Cardiac septum (tissue), 1 donor: Measurements from ENCODE around the gene ECI1. TPM values are rescaled to one million over a fixed set of nuclear protein-coding genes. Genes with fewer than 3 reads are reported as not detected.
"Not testable (repeated sequence)": the region's sequence is repeated elsewhere in the genome, so short reads cannot be mapped to it uniquely, and the experiment has no call there.

Experiments
- DNase-seq: peaks from one replicate; pipeline ENCODE4 v3.0.0-alpha.2; 2020; ENCODE audit warnings: low spot score
- intact Hi-C: fragments of 100-400 bp; cut with DNase I; formaldehyde crosslinking; loops from one replicate; pipeline ENCODE4 v1.14.0; 2022
- total RNA-seq: library from RNA; stranded (reverse); fragmentation: NEBNext Ultra II Directional; extraction: Animal tissue kit (Norgen Biotek cat#: 25700); gene quantifications from one replicate; pipeline ENCODE4 v1.2.1, GENCODE V29; 2021
- donor health status: DM: no; HTN: no; CAD: no.

ECI1 gene
- total RNA-seq, 1 donor from 2014 or later: 139 TPM

- DNase-seq: not testable (repeated sequence)
- intact Hi-C loops: loop anchor here (10.0 kb wide), 1 partner anchor 252 kb away; the partner anchor contains the start of gene ATP6V0C
Observed at GRCh38 chr16:2263026-2263425, 11.6 kb upstream of the ECI1 start.

- no peak for DNase-seq
- intact Hi-C loops: loop anchor here (10.0 kb wide), 1 partner anchor 255 kb away; the partner anchor contains the start of gene ATP6V0C
Observed at GRCh38 chr16:2260250-2260649, 8.9 kb upstream of the ECI1 start.

- DNase-seq, intact Hi-C loops: not testable (repeated sequence)
Observed at GRCh38 chr16:2258530-2258929, 7.1 kb upstream of the ECI1 start.

GRCh38 chr16:2257726-2258125 lies 6.3 kb upstream of the ECI1 start:
- DNase-seq: no peak
- intact Hi-C loops: no loop called here

GRCh38 chr16:2256531-2257140 lies 5.2 kb upstream of the ECI1 start:
- intact Hi-C loops: no loop called here
- no peak for DNase-seq

GRCh38 chr16:2253293-2253692 lies 1.9 kb upstream of the ECI1 start:
- intact Hi-C loops: loop anchor here (5.0 kb wide), 2 partner anchors 41 to 96 kb away; partner anchors contain the start of genes BRICD5, PGP and TRAF7

GRCh38 chr16:2252806-2253148 lies 1.4 kb upstream of the ECI1 start:
- intact Hi-C loops: loop anchor here (5.0 kb wide), 2 partner anchors 40 to 95 kb away; partner anchors contain the start of genes BRICD5, PGP and TRAF7
- DNase-seq: no peak

More at GRCh38 chr16:2253293-2253692, 1.9 kb upstream of the ECI1 start:
- DNase-seq: no peak

GRCh38 chr16:2250652-2251295 lies 613 bp downstream of the ECI1 start:
- intact Hi-C loops: loop anchor here (1.0 to 5.0 kb wide), 3 partner anchors 18 to 93 kb away; partner anchors contain the start of genes BRICD5, PGP, RNPS1 and TRAF7
- no peak for DNase-seq

- DNase-seq: no peak
- intact Hi-C loops: no loop called here
Observed at GRCh38 chr16:2246301-2246885, 5.0 kb downstream of the ECI1 start.

- intact Hi-C loops: no loop called here
- DNase-seq: no peak
Observed at GRCh38 chr16:2244926-2245795, 6.2 kb downstream of the ECI1 start.

GRCh38 chr16:2244301-2244700 lies 7.1 kb downstream of the ECI1 start:
- DNase-seq: no peak

GRCh38 chr16:2243781-2244180 lies 7.6 kb downstream of the ECI1 start:
- intact Hi-C loops: no loop called here

More at GRCh38 chr16:2244301-2244700, 7.1 kb downstream of the ECI1 start:
- intact Hi-C loops: no loop called here

GRCh38 chr16:2243031-2243528 lies 8.3 kb downstream of the ECI1 start:
- intact Hi-C loops: no loop called here
- no peak for DNase-seq

More at GRCh38 chr16:2243781-2244180, 7.6 kb downstream of the ECI1 start:
- DNase-seq: no peak

- DNase-seq: no peak
- intact Hi-C loops: no loop called here
Observed at GRCh38 chr16:2242598-2242997, 8.8 kb downstream of the ECI1 start.

- DNase-seq, intact Hi-C loops: not testable (repeated sequence)
Observed at GRCh38 chr16:2240331-2240730, 11.1 kb downstream of the ECI1 start.

GRCh38 chr16:2238838-2239675 lies 12.3 kb downstream of the ECI1 start:
- no peak for DNase-seq
- intact Hi-C loops: no loop called here

- no peak for DNase-seq
- intact Hi-C loops: no loop called here
Observed at GRCh38 chr16:2238150-2238837, 13.1 kb downstream of the ECI1 start.
